ENCODE results near the gene SNF8. TPM values are rescaled to one million over a fixed set of nuclear protein-coding genes. Genes with fewer than 3 reads are reported as not detected.

SNF8 gene
- total RNA-seq, 2 experiments from 2014 or later = 82.6 to 96.2 TPM

GRCh38 chr17:48894886-48895285, 49.8 kb downstream of the SNF8 start:
- POLR2A ChIA-PET = interaction anchor here (4.9 kb wide), 1 partner anchor 14 kb away, joined by 65 read pairs; the partner anchor contains the start of gene UBE2Z
- no peak for DNase-seq
- Mint-ChIP-seq H3K4me1 (peaks cover 22% of the 10 kb centered on the region), H3K36me3 (peaks cover 7% of the 10 kb centered on the region), H3K27me3 (no peaks in the 10 kb centered on the region), H3K4me3 (no peak overlapping the region), H3K9me3 (no peaks in the 10 kb centered on the region), H3K27ac (no peak overlapping the region)
- ATAC-seq (ENCODE audit: low read depth) = no peak

GRCh38 chr17:48893646-48894508, 50.8 kb downstream of the SNF8 start:
- DNase-seq = no peak
- no peaks in the 10 kb centered on the region for H3K9me3 Mint-ChIP-seq
- peak overlapping the region; percentile 92 for H3K4me3 Mint-ChIP-seq
- H3K27ac Mint-ChIP-seq = no peak overlapping the region
- H3K4me1 Mint-ChIP-seq = peaks cover 22% of the 10 kb centered on the region
- POLR2A ChIA-PET = interaction anchor here (1.2 to 4.9 kb wide), 3 partner anchors 15 to 51 kb away, joined by 3 to 65 read pairs (median 12); partner anchors contain the start of genes SNF8 and UBE2Z
- no peak for ATAC-seq (ENCODE audit: low read depth)
- peaks cover 7% of the 10 kb centered on the region for H3K36me3 Mint-ChIP-seq
- no peaks in the 10 kb centered on the region for H3K27me3 Mint-ChIP-seq

- no peaks in the 10 kb centered on the region for H3K9me3 Mint-ChIP-seq
- H3K4me1 Mint-ChIP-seq = peaks cover 22% of the 10 kb centered on the region
- no peak for ATAC-seq (ENCODE audit: low read depth)
- POLR2A ChIA-PET = interaction anchor here (0.8 to 4.9 kb wide), 9 partner anchors 8 to 326 kb away, joined by 3 to 65 read pairs (median 4); partner anchors contain the start of genes SNF8 and UBE2Z
- peak overlapping the region; percentile 86 for H3K27ac Mint-ChIP-seq
- peaks cover 7% of the 10 kb centered on the region for H3K36me3 Mint-ChIP-seq
- no peak for DNase-seq
- H3K4me3 Mint-ChIP-seq = peak overlapping the region; percentile 92
- no peaks in the 10 kb centered on the region for H3K27me3 Mint-ChIP-seq
Measured at GRCh38 chr17:48892940-48893645, 51.5 kb downstream of the SNF8 start.

- H3K4me3 Mint-ChIP-seq = no peak overlapping the region
Measured at GRCh38 chr17:48890086-48890485, 54.6 kb downstream of the SNF8 start.

GRCh38 chr17:48883171-48883570, 61.5 kb downstream of the SNF8 start:
- no peaks in the 10 kb centered on the region for H3K9me3 Mint-ChIP-seq
- ATAC-seq (ENCODE audit: low read depth) = no peak
- H3K27me3 Mint-ChIP-seq = no peaks in the 10 kb centered on the region
- H3K4me1 Mint-ChIP-seq = peaks cover 13% of the 10 kb centered on the region
- no peak for DNase-seq
- POLR2A ChIA-PET = no interaction called here
- no peak overlapping the region for H3K4me3 Mint-ChIP-seq
- no peaks in the 10 kb centered on the region for H3K36me3 Mint-ChIP-seq
- H3K27ac Mint-ChIP-seq = no peak overlapping the region

More at GRCh38 chr17:48890086-48890485, 54.6 kb downstream of the SNF8 start:
- no peaks in the 10 kb centered on the region for H3K9me3 Mint-ChIP-seq
- POLR2A ChIA-PET = no interaction called here
- DNase-seq = no peak
- ATAC-seq (ENCODE audit: low read depth) = no peak
- no peak overlapping the region for H3K27ac Mint-ChIP-seq
- H3K27me3 Mint-ChIP-seq = no peaks in the 10 kb centered on the region
- no peaks in the 10 kb centered on the region for H3K36me3 Mint-ChIP-seq
- peaks cover 12% of the 10 kb centered on the region for H3K4me1 Mint-ChIP-seq

- H3K9me3 Mint-ChIP-seq = no peaks in the 10 kb centered on the region
- no peaks in the 10 kb centered on the region for H3K27me3 Mint-ChIP-seq
- DNase-seq (no peak), ATAC-seq (ENCODE audit: low read depth) (peak; percentile 45)
- H3K4me1 Mint-ChIP-seq = peaks cover 15% of the 10 kb centered on the region
- POLR2A ChIA-PET = no interaction called here
- no peak overlapping the region for H3K27ac Mint-ChIP-seq
- no peak overlapping the region for H3K4me3 Mint-ChIP-seq
- no peaks in the 10 kb centered on the region for H3K36me3 Mint-ChIP-seq
Measured at GRCh38 chr17:48882272-48882671, 62.4 kb downstream of the SNF8 start.

Other genes with a start within 250 kb of the SNF8 start
- gene PRAC1, start 222.3 kb downstream of the SNF8 start, total RNA-seq = not detected
- gene PRAC2, start 221.7 kb downstream of the SNF8 start, total RNA-seq = not detected
- gene HOXB13, start 216.1 kb downstream of the SNF8 start, total RNA-seq = not detected
- not detected for gene TTLL6, start 127.6 kb downstream of the SNF8 start, total RNA-seq
- 100 to 1,000 TPM; 179 to 199 TPM for gene CALCOCO2, start 113.8 kb downstream of the SNF8 start, total RNA-seq
- gene ATP5MC1, start 52.1 kb downstream of the SNF8 start, total RNA-seq = 10 to 100 TPM; 53.4 to 61.9 TPM
- gene UBE2Z, start 36.4 kb downstream of the SNF8 start, total RNA-seq = 10 to 100 TPM; 71.6 to 74.7 TPM
- not detected for gene GIP, start 23.8 kb upstream of the SNF8 start, total RNA-seq
- gene IGF2BP1, start 52.5 kb upstream of the SNF8 start, total RNA-seq = not detected
- gene B4GALNT2, start 187.9 kb upstream of the SNF8 start, total RNA-seq = not detected